ENCODE measurements around the gene SMCO4.
"Not testable (repeated sequence)": the region's sequence is repeated elsewhere in the genome, so short reads cannot be mapped to it uniquely, and the experiment has no call there.

SMCO4 gene, protein sequence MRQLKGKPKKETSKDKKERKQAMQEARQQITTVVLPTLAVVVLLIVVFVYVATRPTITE

DNA sequence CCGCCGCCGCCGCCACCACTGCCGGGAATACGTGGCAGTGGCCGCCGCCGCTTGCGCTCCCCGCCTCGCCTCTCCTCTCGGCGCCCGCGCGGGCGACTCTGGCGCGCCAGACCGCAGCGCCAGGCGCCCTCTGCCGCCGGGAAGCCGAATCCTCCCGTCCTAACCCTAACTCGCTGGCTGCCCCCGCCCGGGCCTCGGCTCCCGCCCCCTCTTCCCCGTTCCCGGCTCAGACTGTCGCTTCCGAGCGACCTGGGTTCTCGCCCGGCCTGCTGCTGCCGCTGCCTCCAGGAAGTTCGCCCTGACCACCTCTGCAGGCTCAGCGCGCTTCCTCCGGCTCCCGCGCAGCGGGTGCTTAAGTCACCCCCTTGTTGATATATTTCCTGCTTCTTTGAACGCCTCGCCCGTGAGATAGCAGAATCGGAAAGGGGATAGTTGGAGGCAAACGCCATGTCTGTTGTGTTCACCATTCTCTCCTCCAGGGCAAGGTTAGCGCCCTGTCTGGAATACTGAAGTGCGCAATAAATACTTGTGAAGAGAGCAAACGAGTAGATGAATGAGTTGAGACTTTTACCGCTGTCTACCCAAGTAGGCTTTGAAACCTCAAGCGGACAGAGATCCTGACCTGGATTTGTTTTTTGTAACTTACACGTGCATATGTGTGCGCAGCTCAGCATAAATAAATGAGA is at the start of gene SMCO4:
SMCO4 (minus strand) TSS at position 100 of the 686 bp plus-strand sequence. CDS start 64,202 bp downstream, outside the sequence.
- in situ Hi-C loops (cut with MboI; ENCODE audit: low sequenced_read_pairs): loop anchor here (25.0 kb wide), 1 partner anchor 306 kb away; no protein-coding TSS in a partner anchor

DNA sequence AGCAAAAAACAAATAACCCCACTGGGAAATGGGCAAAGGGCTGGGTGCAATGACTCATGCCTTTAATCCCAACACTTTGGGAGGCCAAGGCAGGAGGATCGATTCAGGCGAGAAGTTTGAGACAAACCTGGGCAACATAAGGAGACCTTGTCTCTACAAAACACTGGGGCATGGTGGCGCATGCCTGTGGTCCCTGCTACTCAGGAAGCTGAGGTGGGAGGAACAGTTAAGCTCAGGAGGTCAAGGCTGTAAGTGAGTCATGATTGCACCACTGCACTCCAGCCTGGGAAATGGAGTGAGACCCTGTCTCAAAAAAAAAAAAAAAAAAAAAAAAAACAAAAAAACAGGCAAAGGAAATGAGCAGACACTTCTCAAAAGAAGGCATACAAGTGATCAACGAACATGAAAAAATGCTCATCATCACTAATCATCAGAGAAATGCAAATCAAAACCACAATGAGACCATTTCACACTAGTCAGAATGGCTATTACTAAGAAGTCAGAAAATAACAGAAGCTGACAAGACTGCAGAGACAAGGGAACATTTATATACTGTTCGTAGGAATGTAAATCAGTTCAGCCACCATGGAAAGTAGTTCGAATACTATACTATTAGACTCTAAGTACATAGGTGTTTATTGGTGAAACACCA is 48.2 kb upstream of the SMCO4 start:
- in situ Hi-C loops (cut with MboI; ENCODE audit: low sequenced_read_pairs): no loop called here

DNA sequence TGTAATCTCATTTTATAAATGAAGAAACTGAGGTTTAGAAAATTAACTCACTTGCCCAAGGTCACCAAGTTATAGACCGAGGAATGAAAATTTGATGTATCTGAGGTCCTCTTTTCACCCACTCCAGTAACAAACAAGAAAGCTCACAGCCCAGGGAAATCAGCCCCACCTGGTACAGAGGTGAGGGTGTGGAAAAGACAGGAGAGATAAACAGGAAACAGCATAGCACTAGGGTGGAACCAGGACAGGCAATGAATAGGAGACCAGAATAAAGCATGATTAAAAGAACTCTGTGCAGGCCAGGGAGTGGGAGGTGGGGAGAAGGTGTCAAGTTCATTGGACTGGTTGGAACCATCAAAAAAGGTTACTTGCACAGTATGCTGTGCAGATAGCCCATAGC is 46.2 kb upstream of the SMCO4 start:
- in situ Hi-C loops (cut with MboI; ENCODE audit: low sequenced_read_pairs): no loop called here

DNA sequence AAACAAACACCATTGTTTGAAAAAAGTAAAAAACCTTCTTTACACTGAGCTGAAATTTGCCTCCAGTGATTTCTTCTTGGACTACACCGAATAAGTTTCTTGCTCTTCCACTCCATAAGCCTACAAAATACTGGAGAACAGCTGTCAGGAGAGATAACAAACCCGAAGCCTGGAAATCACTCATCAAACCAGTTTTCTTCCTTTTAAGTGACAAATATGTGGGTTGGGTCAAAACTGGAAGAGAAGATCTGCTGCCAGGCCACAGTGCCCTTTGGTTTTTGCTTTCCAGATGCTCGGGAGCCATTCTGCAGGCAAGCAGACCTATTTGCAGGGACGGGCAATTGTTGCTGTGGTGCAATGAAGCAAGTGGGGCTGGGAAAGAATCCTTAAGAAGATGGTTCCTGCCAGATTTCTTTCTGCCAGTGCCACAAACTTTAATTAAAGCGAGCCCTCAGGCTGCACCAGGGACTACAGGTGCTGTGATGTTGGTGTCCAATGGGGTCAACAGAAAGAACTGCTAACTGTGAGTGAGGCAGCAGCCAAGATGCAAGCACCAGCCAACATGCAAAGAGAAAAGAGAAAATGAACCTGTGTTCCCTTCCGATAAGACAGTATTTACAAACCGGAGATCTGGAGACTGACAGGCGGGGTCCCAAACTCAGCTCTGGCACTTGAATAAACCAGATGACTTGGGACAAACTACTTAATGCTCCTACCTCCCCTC is 44.8 kb upstream of the SMCO4 start:
- in situ Hi-C loops (cut with MboI; ENCODE audit: low sequenced_read_pairs): no loop called here

DNA sequence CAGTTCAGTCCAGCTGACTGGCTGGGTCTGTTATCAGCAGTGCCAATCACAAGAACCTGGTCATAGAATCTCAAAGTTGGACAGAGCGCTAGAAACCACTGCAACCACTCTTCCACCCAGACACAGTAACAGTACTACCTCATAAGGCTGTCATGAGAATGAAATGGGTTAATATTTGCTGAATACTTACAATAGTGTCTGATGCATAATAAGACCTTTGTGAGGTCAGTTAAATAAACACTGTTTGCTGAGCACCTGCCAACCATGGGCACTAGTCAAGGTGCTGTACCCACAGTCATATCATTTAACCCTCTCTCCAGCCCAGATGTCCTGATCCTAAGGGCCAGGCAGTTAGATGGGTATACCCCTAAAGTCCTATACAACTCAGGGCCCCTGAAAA is 44.2 kb upstream of the SMCO4 start:
- in situ Hi-C loops (cut with MboI; ENCODE audit: low sequenced_read_pairs): not testable (repeated sequence)

DNA sequence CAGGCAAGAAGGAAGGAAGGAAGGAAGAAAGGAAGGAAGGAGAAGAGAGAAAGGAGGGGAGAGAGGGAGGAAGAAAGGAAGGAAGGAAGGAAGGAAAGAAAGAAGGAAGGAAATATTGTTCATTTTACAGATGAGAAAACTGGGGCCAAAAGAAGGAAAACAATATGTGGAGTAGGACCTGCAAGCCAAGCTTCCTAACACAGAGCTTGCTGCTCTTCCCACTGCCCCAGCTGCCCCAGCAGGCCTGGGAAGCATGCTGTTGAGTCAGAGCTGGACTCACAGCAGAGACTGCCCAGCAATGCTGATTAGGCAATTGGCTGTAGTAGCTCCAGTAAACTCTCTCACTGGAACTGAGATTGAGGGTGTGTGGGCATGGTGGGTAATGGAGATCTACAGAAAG is 42.6 kb upstream of the SMCO4 start:
- in situ Hi-C loops (cut with MboI; ENCODE audit: low sequenced_read_pairs): no loop called here

DNA sequence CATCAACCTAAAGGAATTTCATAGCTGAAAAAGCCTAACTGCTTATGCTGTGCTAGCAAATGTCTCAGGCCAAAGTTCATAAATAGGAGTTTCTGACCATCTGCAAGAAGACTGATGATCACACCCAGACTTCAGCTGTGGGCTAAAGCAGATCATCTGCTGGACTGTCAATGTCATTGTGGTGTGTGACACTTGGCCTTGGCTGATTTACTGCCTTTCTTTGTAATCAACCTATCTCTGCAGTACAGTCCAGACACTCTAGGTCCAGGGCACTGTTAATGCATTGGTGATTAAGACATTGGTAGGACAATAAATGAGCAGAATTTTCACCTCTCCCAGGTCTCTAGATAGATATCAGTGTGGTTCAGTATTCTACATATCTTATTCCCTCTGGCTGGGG is 40.3 kb upstream of the SMCO4 start:
- in situ Hi-C loops (cut with MboI; ENCODE audit: low sequenced_read_pairs): no loop called here

DNA sequence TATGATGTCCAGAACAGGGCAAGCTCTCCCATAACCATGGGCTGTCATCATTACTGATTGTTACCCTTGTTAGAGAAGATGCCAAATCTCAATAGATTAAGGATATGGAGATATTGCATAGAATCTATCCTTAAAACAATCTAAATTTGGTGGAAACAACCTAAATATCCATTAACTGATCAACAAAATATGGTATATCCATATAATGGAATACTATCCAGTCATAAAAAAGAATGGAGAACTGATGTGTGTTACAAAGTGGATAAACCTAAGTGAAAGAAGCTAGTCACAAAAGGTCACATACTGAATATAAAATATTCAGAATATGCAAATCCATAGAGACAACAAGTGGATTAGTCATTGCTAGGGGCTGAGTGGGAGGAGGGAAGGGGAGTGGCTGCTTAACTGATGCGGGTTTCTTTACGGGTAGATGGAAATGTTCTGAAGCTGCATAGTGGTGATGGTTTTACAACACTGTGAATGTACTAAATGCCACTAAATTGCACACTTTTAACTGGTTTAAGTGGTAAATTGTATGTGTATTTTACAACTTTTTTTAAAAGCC is 36.1 kb upstream of the SMCO4 start:
- in situ Hi-C loops (cut with MboI; ENCODE audit: low sequenced_read_pairs): no loop called here

DNA sequence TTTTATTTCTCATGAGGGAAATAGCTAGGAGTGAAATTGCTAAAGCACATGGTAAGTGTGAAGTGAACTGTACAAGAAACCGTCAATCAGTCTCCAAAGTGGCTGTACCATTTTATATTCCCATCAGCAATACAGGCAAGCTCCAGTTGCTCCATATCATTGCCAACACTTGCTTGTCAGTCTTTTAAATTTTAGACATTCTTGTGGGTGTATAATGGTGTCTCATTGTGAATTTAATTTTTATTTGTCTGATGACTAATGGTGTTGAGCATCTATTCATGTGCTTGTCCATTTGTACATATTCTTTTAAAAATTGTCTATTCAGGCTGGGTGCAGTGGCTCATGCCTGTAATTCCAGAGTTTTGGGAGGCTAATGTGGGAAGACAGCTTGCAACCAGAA is 34.1 kb upstream of the SMCO4 start:
- in situ Hi-C loops (cut with MboI; ENCODE audit: low sequenced_read_pairs): no loop called here

DNA sequence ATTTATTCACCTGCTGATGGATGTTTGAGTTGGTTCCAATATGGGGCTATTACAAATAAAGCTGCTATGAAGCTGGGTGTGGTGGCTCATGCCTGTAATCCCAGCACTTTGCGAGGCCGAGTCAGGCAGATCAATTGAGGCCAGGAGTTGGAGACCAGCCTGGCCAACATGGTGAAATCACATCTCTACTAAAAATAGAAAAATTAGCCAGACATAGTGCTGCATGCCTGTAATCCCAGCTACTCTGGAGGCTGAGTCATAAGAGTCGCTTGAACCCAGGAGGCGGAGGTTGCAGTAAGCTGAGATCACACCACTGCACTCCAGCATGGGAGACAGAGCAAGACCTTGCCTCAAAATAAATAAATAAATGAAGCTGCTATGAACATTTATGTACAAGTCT is 33.7 kb upstream of the SMCO4 start:
- in situ Hi-C loops (cut with MboI; ENCODE audit: low sequenced_read_pairs): not testable (repeated sequence)

DNA sequence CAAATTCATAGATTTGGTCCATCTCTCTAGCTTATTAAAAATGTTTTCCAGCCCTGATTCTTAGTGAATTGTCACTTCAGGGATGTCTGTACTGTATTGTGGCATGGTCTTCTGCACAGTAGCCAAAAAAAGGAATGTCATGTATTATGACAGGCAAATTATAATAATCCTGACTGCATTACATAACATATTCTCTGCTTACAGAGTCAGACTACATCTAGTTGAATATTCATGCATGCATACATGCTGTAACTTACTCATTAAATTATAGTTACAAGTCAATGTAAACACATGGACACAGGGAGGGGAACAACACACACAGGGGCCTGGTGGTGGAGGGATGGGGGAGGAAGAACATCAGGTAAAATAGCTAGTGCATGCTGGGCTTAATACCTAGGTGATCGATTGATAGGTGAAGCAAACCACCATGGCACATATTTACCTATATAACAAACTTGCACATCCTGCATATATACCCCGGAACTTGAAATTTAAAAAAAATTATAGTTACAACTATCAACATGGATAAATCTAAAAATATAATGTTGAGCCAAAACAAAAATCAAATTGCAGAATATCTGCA is 31.5 kb upstream of the SMCO4 start:
- in situ Hi-C loops (cut with MboI; ENCODE audit: low sequenced_read_pairs): no loop called here

DNA sequence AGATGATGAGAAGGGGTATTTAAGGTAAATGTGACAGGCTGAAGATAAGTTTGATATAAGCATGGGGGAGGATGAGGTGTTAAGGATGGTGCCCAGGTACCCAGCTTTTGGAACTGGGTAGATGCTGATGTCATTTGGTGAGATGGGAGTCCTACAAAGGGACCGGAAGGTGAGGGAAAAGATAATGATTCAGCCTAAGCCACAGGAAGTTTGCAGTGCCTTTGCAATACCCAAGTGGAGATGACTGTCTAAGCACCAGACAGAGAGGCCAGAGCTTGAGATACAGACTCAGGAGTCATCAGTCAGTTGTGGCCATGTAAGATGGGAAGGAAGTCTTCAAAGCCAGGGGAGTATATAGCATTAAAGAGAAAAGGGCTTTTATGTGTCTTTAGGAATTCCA is 30.0 kb upstream of the SMCO4 start:
- in situ Hi-C loops (cut with MboI; ENCODE audit: low sequenced_read_pairs): no loop called here

DNA sequence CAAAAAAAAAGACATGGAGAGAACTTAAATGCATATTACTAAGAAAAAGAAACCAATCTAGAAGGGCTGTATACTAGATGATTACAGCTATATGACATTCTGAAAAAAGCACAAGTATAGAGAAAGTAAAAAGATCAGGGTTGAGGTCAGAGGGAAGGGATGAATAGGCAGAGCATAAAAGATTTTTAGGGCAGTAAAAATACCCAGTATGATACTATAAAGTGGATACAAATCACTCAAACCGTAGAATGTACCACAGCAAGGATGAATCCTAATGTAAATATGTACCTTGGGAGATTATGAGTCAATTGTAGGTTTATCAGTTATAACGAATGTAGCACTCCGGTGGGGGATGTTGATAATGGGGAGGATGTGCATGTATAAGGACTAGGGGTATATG is 29.4 kb upstream of the SMCO4 start:
- in situ Hi-C loops (cut with MboI; ENCODE audit: low sequenced_read_pairs): no loop called here

DNA sequence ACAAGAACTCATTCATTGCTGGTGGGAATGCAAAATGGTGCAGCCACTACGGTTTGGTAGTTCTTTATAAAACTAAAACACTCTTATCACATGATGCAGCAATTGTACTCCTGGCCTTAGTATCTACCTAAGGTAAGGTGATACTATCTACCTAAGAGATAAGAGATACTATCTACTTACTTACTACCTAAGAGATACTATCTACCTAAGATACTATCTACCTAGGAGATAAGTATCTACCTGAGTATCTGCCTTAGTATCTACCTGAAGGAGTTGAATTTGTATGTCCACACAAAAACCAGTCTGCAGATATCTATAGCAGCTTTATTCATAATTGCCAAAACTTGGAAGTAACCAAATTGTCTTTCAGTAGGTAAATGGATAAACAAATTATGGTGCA is 29.0 kb upstream of the SMCO4 start:
- in situ Hi-C loops (cut with MboI; ENCODE audit: low sequenced_read_pairs): no loop called here

DNA sequence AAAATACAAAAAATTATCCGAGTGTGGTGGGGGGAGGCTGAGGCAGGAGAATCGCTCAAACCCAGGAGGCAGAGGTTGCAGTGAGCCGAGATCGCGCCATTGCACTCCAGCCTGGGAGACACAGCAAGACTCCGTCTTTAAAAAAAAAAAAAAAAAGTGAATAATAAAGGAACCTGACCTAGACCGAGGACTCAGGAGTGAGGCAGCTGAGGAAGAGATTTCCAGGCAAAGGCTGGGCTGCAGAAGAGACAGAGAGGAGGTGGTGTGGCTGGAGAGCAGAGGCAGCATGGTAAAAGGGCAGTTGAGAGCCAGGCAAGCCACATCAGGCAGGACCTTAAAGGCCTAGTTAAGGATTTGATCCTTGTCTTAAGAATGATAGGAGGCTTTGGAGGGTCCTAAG is 28.4 kb upstream of the SMCO4 start:
- in situ Hi-C loops (cut with MboI; ENCODE audit: low sequenced_read_pairs): no loop called here

DNA sequence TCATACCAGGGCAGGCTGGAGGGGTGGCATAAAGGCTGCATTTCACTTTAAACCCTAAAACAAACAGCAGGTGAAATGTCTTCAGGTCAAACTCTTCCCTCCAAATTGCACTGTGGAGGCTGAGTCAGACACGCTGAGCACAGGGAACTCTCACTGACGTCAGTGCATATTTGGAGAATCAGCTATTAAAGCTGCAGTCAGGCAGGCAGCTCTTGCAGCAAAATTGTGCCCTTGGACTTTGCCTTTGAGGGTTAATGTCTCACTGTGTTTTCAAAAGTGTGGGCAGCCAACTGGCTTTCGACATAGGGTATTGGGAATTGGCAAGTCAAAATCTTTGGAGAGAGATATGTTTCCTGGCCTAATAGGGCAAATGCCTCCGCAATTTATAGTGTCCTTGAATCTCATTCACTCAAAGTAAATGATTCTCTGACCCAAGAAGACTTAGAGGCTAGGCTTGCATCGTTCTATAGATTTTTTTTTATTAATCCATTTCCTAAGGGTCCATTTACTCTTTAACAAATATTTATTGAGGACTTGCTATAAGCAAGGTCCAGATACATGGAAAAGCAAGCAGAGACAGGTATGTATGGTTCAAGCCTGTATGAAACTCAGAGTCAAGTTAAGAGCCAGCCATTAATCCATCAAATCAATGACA is 27.7 kb upstream of the SMCO4 start:
- in situ Hi-C loops (cut with MboI; ENCODE audit: low sequenced_read_pairs): no loop called here

DNA sequence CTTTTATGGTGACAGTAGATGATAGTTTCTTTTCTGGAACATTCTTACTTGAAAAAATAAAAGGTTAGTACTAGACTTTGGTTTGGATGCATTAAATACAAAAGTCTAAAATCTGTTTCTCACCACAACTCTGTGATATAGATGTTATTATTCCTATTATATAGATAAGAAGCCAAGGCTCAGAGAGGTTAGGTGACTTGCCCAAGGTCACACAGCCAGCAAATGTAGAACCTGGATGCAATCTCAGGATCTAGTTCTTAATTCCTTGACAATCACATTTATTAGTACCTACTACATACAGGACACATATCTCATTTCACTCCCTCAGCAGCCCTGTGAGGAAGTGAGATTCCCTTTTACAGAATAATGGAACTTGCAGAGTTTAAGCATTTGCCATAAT is 26.3 kb upstream of the SMCO4 start:
- in situ Hi-C loops (cut with MboI; ENCODE audit: low sequenced_read_pairs): no loop called here

DNA sequence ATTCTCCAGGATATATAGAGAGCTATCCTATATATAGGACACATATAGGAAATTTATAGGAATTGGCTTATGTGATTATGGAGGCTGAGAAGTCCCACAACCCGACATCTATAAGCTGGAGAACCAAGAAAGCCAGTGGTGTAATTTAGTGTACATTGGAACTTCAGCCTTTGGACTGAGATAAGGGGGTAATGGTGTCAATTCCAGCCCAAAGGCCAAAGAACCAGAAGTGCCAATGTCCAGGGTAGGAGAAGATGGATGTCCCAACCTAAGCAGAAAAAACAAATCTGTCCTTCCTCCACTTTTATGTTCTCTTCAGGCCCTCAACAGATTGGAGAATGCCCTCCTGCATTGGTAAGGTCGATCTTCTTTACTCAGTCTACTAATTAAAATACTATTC is 25.5 kb upstream of the SMCO4 start:
- in situ Hi-C loops (cut with MboI; ENCODE audit: low sequenced_read_pairs): no loop called here

DNA sequence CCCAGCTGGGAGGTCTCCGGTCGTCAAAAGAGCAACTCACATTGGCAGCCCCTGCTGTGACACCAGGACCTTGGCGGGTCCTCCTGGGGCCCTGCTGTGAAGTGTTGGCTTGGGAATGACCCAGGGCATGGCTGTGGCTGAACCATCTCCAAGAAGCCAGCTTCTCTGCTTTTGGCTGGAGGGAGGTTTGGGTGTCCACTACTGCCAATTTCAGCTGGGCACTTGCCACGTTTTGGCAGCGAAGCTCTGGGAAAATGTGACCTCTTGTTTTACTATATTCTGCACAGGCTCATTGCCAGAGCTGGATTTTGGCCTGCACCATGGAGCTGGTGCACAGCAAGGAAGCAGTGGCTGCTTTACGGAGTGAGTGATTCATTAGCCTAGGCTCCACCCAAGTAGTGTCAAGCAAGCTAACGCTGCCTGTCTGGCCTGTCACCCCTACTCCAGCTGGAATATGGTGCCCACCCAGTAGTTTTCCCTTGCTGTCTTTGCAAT is 24.3 kb upstream of the SMCO4 start:
- in situ Hi-C loops (cut with MboI; ENCODE audit: low sequenced_read_pairs): no loop called here

DNA sequence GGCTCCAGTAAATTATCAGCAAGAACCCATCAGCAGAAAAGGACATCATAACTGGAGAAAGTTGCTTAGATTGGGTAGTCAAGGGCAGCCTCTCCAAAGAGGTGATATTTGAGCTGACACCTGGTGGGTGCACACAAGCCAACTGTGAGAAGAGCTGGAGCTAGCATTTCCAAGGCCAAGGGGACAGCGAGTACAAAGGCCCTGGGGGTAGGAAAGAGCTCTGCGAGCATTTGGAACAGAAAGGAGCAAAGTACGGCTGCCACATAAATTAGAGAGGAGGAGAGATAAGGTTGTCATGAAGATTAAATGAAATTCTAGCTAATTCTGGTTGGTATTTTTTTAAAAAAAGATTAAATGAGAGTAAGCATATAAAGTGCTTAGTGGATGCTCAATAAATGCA is 21.7 kb upstream of the SMCO4 start:
- in situ Hi-C loops (cut with MboI; ENCODE audit: low sequenced_read_pairs): no loop called here

DNA sequence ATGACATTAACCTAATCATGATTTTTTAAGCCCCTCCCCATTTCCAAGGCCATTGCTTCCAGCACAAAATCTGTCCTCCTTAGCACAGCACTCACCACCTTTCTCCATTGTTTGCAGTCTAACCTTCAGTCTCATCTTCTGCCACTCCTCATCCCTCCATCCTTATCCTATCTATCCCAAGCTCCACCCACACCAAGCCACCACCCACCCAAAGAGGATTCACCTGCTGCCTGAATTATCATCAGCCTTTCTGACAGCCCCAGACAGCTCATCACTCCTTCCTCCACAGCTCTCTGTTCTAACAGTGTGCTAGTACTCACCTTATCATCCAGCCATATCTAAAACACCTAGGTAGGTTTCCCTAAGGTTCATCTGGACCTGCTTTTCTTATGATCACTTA is 20.7 kb upstream of the SMCO4 start:
- in situ Hi-C loops (cut with MboI; ENCODE audit: low sequenced_read_pairs): no loop called here
